Measurements from ENCODE around the gene POLRMT. TPM values are rescaled to one million over a fixed set of nuclear protein-coding genes. Genes with fewer than 3 reads are reported as not detected.
"Not testable (repeated sequence)": the region's sequence is repeated elsewhere in the genome, so short reads cannot be mapped to it uniquely, and the experiment has no call there.

POLRMT gene
- total RNA-seq, 2 experiments from 2014 or later: 42.1 to 52.3 TPM

DNA sequence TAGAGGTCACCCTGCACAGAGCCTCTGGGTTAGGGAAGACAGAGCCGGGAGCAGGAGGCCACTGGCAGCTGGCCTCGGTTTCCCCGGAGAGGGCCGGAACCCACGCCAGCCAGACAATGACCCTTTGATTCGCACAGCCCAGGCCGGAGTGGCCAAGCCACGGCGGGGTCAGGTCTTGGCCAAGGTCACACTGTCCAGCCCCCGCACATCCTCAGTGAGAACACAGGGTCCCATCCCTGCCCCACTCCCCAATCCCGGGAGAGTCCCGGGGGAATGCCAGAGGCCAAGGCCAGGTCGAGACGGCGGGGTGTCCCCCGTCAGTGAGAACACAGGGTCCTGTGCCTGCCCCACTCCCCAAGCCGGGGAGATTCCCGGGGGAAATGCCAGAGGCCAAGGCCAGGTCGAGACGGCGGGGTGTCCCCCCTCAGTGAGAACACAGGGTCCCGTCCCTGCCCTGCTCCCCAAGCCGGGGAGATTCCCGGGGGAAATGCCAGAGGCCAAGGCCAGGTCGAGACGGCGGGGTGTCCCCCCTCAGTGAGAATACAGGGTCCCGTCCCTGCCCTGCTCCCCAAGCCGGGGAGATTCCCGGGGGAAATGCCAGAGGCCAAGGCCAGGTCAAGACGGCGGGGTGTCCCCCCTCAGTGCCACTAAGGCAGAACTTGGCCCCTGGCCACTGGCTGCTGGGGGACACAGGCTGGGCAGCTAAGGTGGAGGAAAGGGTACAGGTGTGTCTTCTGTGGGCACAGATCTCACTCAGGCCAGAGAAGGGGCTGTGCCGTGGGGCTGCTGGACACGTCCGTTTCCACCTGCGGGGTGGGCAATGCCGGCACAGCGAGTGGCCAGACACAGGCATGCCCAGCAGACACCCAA is 41.2 kb upstream of the POLRMT start:
- no peak for DNase-seq
- Mint-ChIP-seq H3K9me3 (no peaks in the 10 kb centered on the region), H3K27ac (no peak overlapping the region), H3K4me3 (no peak overlapping the region), H3K36me3 (ENCODE audit: low read depth) (no peaks in the 10 kb centered on the region), H3K27me3 (peaks cover 12% of the 10 kb centered on the region), H3K4me1 (peaks cover 3% of the 10 kb centered on the region)
- CTCF ChIA-PET: interaction anchor here (0.6 kb wide), 1 partner anchor 328 kb away, joined by 6 read pairs; no protein-coding TSS in a partner anchor
- POLR2A ChIA-PET: no interaction called here

DNA sequence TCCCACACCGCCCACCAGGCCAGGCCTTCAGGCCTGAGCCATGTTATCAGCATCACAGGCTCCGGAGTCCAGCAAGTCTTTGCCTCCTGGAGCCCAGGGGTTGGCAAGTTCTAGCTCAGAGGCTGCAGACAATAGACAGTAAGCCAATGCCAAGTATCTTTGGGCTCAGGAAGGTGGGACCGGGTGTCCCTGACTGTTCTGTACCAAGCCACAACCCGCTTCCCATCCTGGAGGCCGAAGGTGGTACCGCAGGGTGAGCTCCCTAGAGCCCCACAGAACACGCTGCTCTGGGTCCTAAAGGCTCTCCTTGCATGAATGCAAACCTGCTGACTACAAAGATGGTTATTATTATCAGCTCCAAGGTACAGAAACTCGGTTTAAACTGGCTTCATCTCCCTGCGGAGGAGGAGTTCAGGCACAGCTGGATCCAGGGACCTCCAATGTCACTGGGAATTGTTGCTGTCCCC is 37.3 kb upstream of the POLRMT start:
- no peak overlapping the region for H3K4me3 Mint-ChIP-seq
- H3K27me3 Mint-ChIP-seq: peaks cover 14% of the 10 kb centered on the region
- H3K27ac Mint-ChIP-seq: no peak overlapping the region
- no peak for DNase-seq
- POLR2A ChIA-PET: no interaction called here
- no peaks in the 10 kb centered on the region for H3K9me3 Mint-ChIP-seq
- H3K4me1 Mint-ChIP-seq: no peaks in the 10 kb centered on the region
- no peaks in the 10 kb centered on the region for H3K36me3 Mint-ChIP-seq (ENCODE audit: low read depth)
- CTCF ChIA-PET: interaction anchor here (1.0 to 1.7 kb wide), 2 partner anchors 9 to 29 kb away, joined by 3 to 4 read pairs; no protein-coding TSS in a partner anchor

DNA sequence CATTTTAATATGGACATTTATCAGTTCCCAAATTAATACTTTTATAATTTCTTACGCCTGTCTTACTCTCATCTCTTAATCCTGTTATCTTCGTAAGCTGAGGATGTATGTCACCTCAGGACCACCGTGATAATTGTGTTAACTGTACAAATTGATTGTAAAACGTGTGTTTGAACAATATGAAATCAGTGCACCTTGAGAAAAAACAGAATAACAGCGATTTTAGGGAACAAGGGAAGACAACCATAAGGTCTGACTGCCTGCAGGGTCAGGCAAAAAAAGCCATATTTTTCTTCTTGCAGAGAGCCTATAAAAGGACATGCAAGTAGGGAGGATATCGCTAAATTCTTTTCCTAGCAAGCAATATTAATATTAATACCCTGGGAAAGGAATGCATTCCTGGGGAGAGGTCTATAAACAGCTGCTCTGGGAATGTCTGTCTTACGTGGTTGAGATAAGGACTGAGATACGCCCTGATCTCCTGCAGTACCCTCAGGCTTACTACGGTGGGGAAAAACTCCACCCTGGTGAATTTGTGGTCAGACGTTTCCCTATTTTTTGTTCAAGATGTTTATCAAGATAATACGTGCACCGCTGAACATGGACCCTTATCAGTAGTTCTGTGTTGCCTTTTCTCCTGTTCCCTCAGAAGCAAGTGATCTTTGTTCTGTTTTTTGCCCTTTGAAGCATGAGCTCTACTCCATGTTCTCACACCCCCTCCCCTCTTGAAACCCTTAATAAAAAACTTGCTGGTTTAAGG is 35.5 kb upstream of the POLRMT start:
- CTCF ChIA-PET: interaction anchor here (0.6 to 1.7 kb wide), 2 partner anchors 10 to 84 kb away, joined by 3 to 4 read pairs; no protein-coding TSS in a partner anchor
- H3K27me3 Mint-ChIP-seq; H3K36me3 Mint-ChIP-seq (ENCODE audit: low read depth); POLR2A ChIA-PET; DNase-seq; H3K27ac Mint-ChIP-seq; H3K4me3 Mint-ChIP-seq; H3K9me3 Mint-ChIP-seq: not testable (repeated sequence)
- H3K4me1 Mint-ChIP-seq: peaks cover 13% of the 10 kb centered on the region

DNA sequence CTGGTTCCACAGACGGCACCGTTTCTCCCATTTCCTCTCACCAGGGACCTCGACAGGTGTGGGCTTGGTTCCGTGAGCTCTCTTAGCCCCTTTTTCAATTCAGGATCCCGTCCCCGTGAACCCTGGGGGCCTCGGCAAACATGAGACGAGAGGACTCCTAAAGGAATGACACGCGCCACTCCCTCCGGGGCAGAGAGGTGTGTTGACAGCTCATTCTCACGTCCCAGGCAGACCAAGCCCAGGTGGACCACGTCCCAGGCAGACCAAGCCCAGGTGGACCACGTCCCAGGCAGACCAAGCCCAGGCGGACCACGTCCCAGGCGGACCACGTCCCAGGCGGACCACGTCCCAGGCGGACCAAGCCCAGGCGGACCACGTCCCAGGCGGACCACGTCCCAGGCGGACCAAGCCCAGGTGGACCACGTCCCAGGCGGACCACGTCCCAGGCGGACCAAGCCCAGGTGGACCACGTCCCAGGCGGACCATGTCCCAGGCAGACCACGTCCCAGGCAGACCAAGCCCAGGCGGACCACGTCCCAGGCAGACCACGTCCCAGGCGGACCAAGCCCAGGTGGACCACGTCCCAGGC is 33.7 kb upstream of the POLRMT start:
- peaks cover 19% of the 10 kb centered on the region for H3K4me1 Mint-ChIP-seq
- H3K36me3 Mint-ChIP-seq (ENCODE audit: low read depth); H3K27me3 Mint-ChIP-seq; POLR2A ChIA-PET; H3K27ac Mint-ChIP-seq; CTCF ChIA-PET; H3K4me3 Mint-ChIP-seq; DNase-seq; H3K9me3 Mint-ChIP-seq: not testable (repeated sequence)

DNA sequence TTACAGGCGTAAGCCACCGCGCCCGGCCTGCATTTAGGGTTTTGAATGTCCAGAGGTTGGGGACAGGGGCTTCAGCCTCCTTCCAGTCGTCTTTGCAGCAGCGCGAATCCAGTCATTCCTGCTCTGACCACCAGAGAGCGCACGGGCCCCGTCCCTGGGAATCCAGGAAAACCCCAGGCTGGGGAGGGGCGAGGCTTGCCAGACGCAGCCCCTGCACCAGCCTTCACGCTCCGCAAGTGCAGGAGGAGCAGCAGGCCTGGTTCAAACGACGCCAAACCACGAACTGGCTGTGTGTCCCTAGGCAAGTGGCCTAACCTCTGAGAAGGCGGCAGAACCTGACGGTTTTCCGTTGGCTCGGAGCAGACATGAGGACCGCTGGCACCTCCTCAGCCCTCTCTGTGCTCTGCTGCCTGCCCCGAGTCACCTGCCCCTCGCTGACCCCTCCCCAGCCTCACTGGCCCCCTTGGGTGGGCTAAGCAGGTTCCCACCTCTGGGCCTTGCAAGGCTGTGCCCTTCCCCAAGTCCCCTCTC is 31.6 kb upstream of the POLRMT start:
- Mint-ChIP-seq H3K4me3 (peak overlapping the region; percentile 34), H3K36me3 (ENCODE audit: low read depth) (peaks cover 12% of the 10 kb centered on the region), H3K27me3 (peaks cover 8% of the 10 kb centered on the region), H3K27ac (peak overlapping the region; percentile 69), H3K9me3 (no peaks in the 10 kb centered on the region), H3K4me1 (peaks cover 27% of the 10 kb centered on the region)
- ChIA-PET POLR2A (no interaction called here), CTCF (interaction anchor here (0.8 kb wide), 1 partner anchor 104 kb away, joined by 3 read pairs; no protein-coding TSS in a partner anchor)
- peak; percentile 82 for DNase-seq

DNA sequence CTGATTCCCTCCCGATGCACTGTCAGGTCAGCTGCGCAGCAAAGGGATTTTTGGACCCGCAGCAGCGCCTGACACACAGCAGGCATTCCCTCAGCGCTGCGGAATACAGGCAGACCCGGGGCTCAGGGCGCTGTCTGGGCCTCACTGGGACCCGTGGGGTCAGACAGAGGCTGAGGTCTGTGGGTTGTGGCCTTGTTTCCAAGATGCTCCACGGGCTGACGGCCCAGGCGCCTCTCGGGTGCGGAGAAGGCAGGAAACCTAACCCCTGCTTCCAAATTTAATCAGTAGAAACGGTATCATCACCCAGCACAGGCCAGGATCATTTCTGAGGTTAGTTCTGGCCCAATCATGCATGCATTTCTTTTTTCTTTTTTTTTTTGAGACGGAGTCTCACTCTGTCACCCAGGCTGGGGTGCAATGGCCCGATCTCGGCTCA is 30.4 kb upstream of the POLRMT start:
- Mint-ChIP-seq H3K4me1 (peaks cover 36% of the 10 kb centered on the region), H3K27me3 (peaks cover 3% of the 10 kb centered on the region), H3K9me3 (no peaks in the 10 kb centered on the region), H3K27ac (peak overlapping the region; percentile 80), H3K4me3 (peak overlapping the region; percentile 62), H3K36me3 (ENCODE audit: low read depth) (peaks cover 15% of the 10 kb centered on the region)
- ChIA-PET POLR2A (no interaction called here), CTCF (interaction anchor here (0.6 to 1.6 kb wide), 4 partner anchors 15 to 96 kb away, joined by 3 to 10 read pairs (median 4); no protein-coding TSS in a partner anchor)
- DNase-seq: no peak

DNA sequence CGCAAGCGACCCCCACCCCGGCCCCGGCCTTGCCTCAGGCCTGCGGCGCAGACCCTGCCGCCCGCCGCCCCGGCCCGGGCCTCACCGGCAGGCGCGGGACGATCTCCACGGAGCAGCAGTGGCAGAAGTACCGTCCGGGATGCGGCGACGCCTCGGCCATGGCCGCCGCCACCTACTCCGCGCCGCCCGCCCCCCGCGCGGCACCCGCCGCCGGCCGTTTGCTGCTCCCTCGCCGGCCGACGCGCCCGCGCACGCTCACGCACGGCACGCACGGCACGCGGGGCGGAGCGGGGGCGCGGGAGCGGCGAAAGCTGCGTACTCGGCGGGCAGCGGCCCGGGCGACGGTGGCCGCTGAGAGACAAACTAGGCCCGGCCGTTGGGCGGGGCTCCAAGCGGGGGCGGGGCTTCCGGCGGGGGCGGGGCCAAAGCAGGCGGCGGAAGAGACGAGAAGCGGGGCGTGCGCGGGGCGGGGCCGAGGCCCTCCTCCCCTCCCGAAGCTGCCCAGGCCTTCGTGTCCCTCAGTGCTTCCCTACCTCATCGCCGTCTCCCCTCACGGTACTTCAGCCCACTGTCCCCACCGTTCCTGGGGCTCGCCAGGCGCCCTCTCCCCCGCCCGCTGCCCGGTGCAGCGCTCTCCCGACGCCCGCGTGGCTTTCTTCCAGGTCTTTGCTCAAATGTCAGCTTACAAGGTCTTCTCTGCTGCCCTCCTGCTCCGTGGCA is 29.8 kb upstream of the POLRMT start, which contains the start of gene RNF126:
RNF126 (minus strand) TSS at position 253 of the 720 bp plus-strand sequence; CDS start at position 160, 93 bp downstream.
- ChIA-PET POLR2A (interaction anchor here (0.6 kb wide), 1 partner anchor 405 kb away, joined by 3 read pairs; no protein-coding TSS in a partner anchor), CTCF (interaction anchor here (0.6 to 1.6 kb wide), 5 partner anchors 15 to 283 kb away, joined by 3 to 10 read pairs (median 4); no protein-coding TSS in a partner anchor)
- peaks cover 15% of the 10 kb centered on the region for H3K36me3 Mint-ChIP-seq (ENCODE audit: low read depth)
- DNase-seq: peak; percentile 91
- no peaks in the 10 kb centered on the region for H3K27me3 Mint-ChIP-seq
- peaks cover 39% of the 10 kb centered on the region for H3K4me1 Mint-ChIP-seq
- H3K27ac Mint-ChIP-seq: peak within 1 kb of the TSS; percentile 97
- H3K9me3 Mint-ChIP-seq: no peaks in the 10 kb centered on the region
- peak within 1 kb of the TSS; percentile 99 for H3K4me3 Mint-ChIP-seq

DNA sequence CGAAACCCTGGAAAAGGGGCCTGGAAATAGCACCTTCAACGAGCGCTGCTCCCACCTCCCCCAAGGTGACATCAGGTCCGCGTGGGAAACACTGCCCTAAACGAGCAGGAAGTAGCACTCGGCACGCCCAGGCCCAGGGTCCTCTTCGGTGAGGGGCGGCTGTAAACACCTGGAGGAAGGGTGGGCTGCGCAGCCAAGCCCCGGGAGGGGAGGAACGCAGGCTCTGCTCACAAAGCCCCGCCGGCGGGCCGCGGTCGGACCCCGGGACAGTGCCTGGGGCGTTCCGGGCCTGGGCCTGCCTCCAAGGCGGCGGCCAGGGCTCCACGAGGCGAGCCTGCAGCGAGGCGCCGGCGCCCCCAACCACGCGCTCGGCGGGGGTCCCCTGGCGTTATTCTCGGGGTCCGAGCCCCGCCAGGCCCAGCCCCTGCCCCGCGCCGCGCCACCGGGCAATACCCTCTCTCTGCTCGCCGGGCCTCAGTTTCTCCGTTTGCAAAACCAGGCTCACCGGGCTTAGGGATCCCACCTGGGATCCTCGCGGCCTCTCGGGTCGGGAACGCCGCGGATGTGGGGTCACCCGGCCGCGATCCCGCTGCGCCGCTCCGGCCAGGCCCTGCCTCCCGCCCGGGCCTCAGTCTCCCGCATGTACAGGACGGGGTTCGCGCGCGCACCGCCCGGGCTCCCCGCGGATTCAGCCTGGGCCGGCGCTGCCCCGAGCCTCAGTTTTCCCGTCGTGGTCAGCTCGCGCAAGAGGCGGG is 29.0 kb upstream of the POLRMT start:
- ChIA-PET CTCF (interaction anchor here (0.6 to 1.6 kb wide), 2 partner anchors 72 to 284 kb away, joined by 4 to 10 read pairs; no protein-coding TSS in a partner anchor), POLR2A (interaction anchor here (0.6 kb wide), 1 partner anchor 406 kb away, joined by 3 read pairs; no protein-coding TSS in a partner anchor)
- Mint-ChIP-seq H3K4me3 (peak overlapping the region; percentile 99), H3K36me3 (ENCODE audit: low read depth) (peaks cover 15% of the 10 kb centered on the region), H3K4me1 (peaks cover 39% of the 10 kb centered on the region), H3K27ac (peak overlapping the region; percentile 97), H3K9me3 (no peaks in the 10 kb centered on the region), H3K27me3 (no peaks in the 10 kb centered on the region)
- peak; percentile 84 for DNase-seq

DNA sequence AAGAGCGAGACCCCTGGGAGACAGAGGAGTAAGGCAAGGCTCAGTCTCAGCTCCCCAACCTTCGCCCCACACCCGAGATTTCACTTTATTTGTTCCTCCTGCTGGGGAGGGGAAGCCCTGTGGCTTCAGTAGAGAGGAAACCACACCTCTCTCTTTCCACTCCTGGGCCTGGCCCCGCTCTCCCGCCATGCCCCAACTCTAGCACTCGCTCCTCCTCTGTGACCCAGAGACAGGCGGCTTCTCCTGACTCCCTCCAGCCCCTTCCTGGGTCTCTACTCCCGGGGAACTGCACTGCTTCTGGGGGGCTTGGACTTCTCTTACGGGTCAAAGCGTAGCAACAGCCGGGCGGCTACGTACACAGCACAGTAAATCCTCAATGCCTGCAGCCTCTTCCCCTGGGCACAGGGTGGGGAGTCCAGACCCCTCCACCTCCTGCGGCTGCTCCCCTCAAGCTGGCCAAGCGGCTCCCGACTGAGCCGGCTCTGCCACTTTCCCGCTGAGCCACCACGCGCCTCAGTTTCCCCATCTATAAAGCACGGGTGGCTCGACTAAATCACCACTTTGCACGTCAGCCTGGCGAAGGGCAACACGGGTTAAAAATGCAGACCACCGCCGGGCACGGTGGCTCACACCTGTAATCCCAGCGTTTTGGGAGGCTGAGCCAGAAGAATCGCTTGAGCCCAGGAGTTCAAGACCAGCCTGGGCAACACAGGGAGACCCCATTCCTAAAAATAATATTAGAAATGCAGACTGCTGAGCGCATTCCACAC is 28.3 kb upstream of the POLRMT start:
- ChIA-PET CTCF (interaction anchor here (0.6 kb wide), 1 partner anchor 64 kb away, joined by 3 read pairs; no protein-coding TSS in a partner anchor), POLR2A (no interaction called here)
- peaks cover 41% of the 10 kb centered on the region for H3K4me1 Mint-ChIP-seq
- peaks cover 15% of the 10 kb centered on the region for H3K36me3 Mint-ChIP-seq (ENCODE audit: low read depth)
- peak overlapping the region; percentile 99 for H3K4me3 Mint-ChIP-seq
- no peaks in the 10 kb centered on the region for H3K9me3 Mint-ChIP-seq
- peak overlapping the region; percentile 97 for H3K27ac Mint-ChIP-seq
- peak; percentile 81 for DNase-seq
- no peaks in the 10 kb centered on the region for H3K27me3 Mint-ChIP-seq

DNA sequence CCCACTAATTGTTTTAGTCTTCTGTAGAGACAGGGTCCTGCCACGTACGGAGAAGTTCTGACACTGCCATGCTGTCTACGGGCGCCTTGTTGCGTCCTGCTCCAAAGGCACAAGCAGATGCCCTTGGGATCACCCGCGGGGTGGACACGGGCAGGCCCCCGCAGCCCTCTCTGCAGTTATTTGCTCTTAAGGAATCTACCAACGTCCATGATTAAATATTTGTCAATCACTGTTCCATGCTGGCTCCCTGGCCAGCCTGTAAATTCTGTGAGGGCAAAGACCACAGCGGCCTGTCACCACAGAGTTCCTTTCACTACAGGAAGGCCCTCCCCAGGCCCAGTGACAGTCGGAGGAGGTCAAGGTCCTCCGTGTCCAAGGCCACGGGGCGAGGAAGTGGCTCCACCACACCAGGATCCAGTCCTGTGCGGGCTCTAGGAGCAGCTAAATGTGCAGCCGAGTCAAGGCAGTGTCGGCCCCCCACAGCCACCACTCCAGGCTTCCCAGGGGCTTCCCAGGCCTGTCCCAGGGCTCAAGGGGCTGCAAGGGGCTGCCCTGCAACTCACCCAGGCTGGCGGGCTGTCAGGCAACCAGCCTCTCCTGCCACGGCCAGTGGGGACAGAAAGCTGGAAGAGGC is 27.6 kb upstream of the POLRMT start:
- Mint-ChIP-seq H3K36me3 (ENCODE audit: low read depth) (peaks cover 18% of the 10 kb centered on the region), H3K27me3 (no peaks in the 10 kb centered on the region), H3K4me3 (peak overlapping the region; percentile 99), H3K4me1 (peaks cover 43% of the 10 kb centered on the region), H3K27ac (peak overlapping the region; percentile 97), H3K9me3 (no peaks in the 10 kb centered on the region)
- CTCF ChIA-PET: interaction anchor here (0.6 to 0.8 kb wide), 3 partner anchors 55 to 155 kb away, joined by 3 read pairs; no protein-coding TSS in a partner anchor
- POLR2A ChIA-PET: no interaction called here
- DNase-seq: no peak
